ENCODE results near the gene RTEL1. TPM values are rescaled to one million over a fixed set of nuclear protein-coding genes. Genes with fewer than 3 reads are reported as not detected.

Gene RTEL1
- total and polyA plus RNA-seq, 9 of the 15 experiments (the other 6 are each of a cell fraction or from before 2014, with no cell fraction given) = 0.36 to 61.0 (median 17.9) TPM

DNA sequence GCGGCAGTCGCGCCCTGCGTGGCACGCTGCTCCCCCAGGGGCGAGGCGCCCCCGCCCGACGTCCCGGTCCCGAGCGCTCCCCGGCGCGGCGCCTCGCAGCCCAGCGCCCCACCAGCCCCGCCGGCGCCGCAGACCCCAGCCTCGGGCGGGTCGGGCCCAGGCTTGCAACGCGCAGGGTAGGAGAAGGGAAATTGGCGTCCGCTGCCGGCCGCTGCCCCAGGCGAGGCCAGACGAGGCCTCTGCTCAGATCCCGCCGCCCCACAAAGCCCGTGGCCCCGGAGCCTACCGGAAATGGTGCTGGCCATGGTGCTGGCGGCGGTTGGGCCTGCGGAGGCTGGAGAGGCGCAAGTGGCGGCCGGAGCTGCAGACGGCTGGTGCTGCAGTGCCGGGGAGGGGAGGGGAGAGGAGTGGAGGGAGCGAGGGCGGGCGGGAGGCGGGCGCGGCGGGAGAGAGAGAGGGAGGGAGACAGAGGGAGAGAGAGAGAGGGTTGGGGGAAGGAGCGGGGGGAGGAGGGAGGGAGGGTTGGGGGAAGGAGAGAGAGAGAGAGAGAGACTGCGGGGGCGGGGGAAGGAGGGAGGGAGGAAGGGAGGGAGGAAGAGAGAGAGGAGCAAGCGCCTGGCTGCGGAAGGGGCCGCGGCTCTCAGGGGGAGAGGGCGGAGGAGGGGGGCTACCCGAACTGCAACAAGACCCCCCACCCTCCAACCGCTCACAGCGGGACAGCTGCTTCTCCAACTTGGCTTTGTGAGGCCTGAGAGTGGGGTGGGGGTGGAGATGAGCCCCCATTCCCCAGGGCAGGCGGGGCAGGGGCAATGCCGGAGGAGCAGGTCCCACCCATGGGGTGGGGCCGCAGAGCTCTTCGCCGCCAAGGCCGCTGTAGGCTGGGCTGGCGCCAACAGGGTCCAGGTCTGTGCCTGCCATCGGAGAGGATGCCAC, 4.8 kb upstream of the RTEL1 start, which contains the start of gene STMN3 (continued):
- TF ChIP-seq FOSL1 (tag; conservative IDR thresholded peaks at IDR 0.05) (no peak), ZNF512 (tag; IDR thresholded peaks at IDR 0.05) (no peak), NR2C1 (IDR thresholded peaks at IDR 0.05) (no peak), NR2C1 (tag; IDR thresholded peaks at IDR 0.05) (no peak), ZKSCAN3 (CRISPR knock-in tag; IDR thresholded peaks at IDR 0.05) (no peak), HMGN3 (IDR thresholded peaks at IDR 0.05; ENCODE audit: borderline replicate concordance, extremely low read depth, insufficient read length, low read depth, low read length) (peak; percentile 27), FOXP1 (CRISPR knock-in tag; IDR thresholded peaks at IDR 0.05) (peak; percentile 91; the same call in 1 of the 2 replicates), TCFL5 (CRISPR knock-in tag; conservative IDR thresholded peaks at IDR 0.05) (no peak), MTA2 (IDR thresholded peaks at IDR 0.05; ENCODE audit: low read depth) (no peak), ZNF778 (CRISPR knock-in tag; IDR thresholded peaks at IDR 0.05) (no peak), CHD2 (IDR thresholded peaks at IDR 0.05; ENCODE audit: low read depth, low read length) (no peak), ZMIZ1 (IDR thresholded peaks at IDR 0.05; ENCODE audit: low read depth in 2 of 2, low read length in 2 of 2) (no peak), ETV5 (CRISPR knock-in tag; IDR thresholded peaks at IDR 0.05; ENCODE audit: low read depth) (peak; percentile 96), USF1 (CRISPR knock-in tag; IDR thresholded peaks at IDR 0.05) (no peak), ERF (CRISPR knock-in tag; IDR thresholded peaks at IDR 0.05) (0 out of 2 replicates have a peak, but pooled peaks have one; percentile 77), NFATC3 (IDR thresholded peaks at IDR 0.05) (no peak), WHSC1 (IDR thresholded peaks at IDR 0.05; ENCODE audit: low read length) (no peak)
- TF ChIP-seq, protein P1, sequence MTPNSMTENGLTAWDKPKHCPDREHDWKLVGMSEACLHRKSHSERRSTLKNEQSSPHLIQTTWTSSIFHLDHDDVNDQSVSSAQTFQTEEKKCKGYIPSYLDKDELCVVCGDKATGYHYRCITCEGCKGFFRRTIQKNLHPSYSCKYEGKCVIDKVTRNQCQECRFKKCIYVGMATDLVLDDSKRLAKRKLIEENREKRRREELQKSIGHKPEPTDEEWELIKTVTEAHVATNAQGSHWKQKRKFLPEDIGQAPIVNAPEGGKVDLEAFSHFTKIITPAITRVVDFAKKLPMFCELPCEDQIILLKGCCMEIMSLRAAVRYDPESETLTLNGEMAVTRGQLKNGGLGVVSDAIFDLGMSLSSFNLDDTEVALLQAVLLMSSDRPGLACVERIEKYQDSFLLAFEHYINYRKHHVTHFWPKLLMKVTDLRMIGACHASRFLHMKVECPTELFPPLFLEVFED (CRISPR knock-in tag; conservative IDR thresholded peaks at IDR 0.05) = 0 out of 2 replicates have a peak, but pooled peaks have one; percentile 26
- TF ChIP-seq, protein P2, sequence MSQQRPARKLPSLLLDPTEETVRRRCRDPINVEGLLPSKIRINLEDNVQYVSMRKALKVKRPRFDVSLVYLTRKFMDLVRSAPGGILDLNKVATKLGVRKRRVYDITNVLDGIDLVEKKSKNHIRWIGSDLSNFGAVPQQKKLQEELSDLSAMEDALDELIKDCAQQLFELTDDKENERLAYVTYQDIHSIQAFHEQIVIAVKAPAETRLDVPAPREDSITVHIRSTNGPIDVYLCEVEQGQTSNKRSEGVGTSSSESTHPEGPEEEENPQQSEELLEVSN (IDR thresholded peaks at IDR 0.05; ENCODE audit: borderline replicate concordance in 1 of 2, extremely low read depth in 1 of 2, insufficient read depth in 1 of 2, insufficient read length in 1 of 2, low read depth in 1 of 2, low read length in 1 of 2, poor library complexity in 1 of 2, severe bottlenecking in 1 of 2) = peak; percentile 40 to 77
